SK-N-SH treated with all-trans-retinoic acid at 6 μM for 48 hours (cell line): ENCODE data around the gene TCERG1L.

Source experiments
- ATAC-seq: fragments of 200-7000 bp; cut with Tn5 transposase; 3 replicates; pipeline ENCODE4 v1.9.1; 2020; ENCODE audit warnings: mild to moderate bottlenecking, moderate library complexity
- ARNTL ChIP-seq: fragments of 450-650 bp; formaldehyde crosslinking; IDR thresholded peaks from 2 replicates; pipeline ENCODE4 v1.5.0; 2020; ENCODE audit warnings: low read depth, mild to moderate bottlenecking, moderate library complexity, borderline replicate concordance
- BACH2 ChIP-seq: fragments of 250-450 bp; sonication (Bioruptor Pico); IDR thresholded peaks from 2 replicates; pipeline ENCODE4 v1.9.0; 2021; ENCODE audit warnings: mild to moderate bottlenecking, borderline replicate concordance
- CREB5 ChIP-seq: fragments of 250-450 bp; sonication (Bioruptor Pico); IDR thresholded peaks from 2 replicates; pipeline ENCODE4 v1.5.1; 2020; ENCODE audit warnings: low read depth, mild to moderate bottlenecking, moderate library complexity
- CSDC2 ChIP-seq: fragments of 250-450 bp; sonication (Bioruptor Pico); IDR thresholded peaks from 2 replicates; pipeline ENCODE4 v1.5.0; 2020; ENCODE audit warnings: mild to moderate bottlenecking, moderate library complexity
- CSRNP3 ChIP-seq: fragments of 250-450 bp; sonication (Bioruptor Pico); IDR thresholded peaks from 2 replicates; pipeline ENCODE4 v1.5.1; 2021; ENCODE audit warnings: mild to moderate bottlenecking, moderate library complexity
- ESRRG ChIP-seq: fragments of 250-450 bp; sonication (Bioruptor Pico); IDR thresholded peaks from 2 replicates; pipeline ENCODE4 v1.6.1; 2021; ENCODE audit warnings: mild to moderate bottlenecking
- GLIS3 ChIP-seq: fragments of 250-450 bp; sonication (Bioruptor Pico); IDR thresholded peaks from 2 replicates; pipeline ENCODE4 v1.5.0; 2020; ENCODE audit warnings: mild to moderate bottlenecking, moderate library complexity
- ISL1 ChIP-seq: fragments of 250-450 bp; sonication (Bioruptor Pico); IDR thresholded peaks from 2 replicates; pipeline ENCODE4 v2.1.2; 2022; ENCODE audit warnings: mild to moderate bottlenecking, moderate library complexity
- OSR1 ChIP-seq: fragments of 250-450 bp; sonication (Bioruptor Pico); IDR thresholded peaks from 2 replicates; pipeline ENCODE4 v1.8.0; 2022; ENCODE audit warnings: moderate library complexity, mild to moderate bottlenecking, inconsistent platforms
- PATZ1 ChIP-seq: fragments of 250-450 bp; sonication (Bioruptor Pico); IDR thresholded peaks from 2 replicates; pipeline ENCODE4 v1.8.0; 2020; ENCODE audit warnings: mild to moderate bottlenecking, moderate library complexity, borderline replicate concordance
- RARB ChIP-seq: fragments of 250-450 bp; sonication (Bioruptor Pico); IDR thresholded peaks from 2 replicates; pipeline ENCODE4 v1.8.0; 2021; ENCODE audit warnings: mild to moderate bottlenecking, moderate library complexity
- SNAI2 ChIP-seq: fragments of 250-450 bp; sonication (Bioruptor Pico); IDR thresholded peaks from 2 replicates; pipeline ENCODE4 v1.5.0; 2020; ENCODE audit warnings: mild to moderate bottlenecking, moderate library complexity
- TCF4 ChIP-seq: fragments of 250-450 bp; sonication (Bioruptor Pico); IDR thresholded peaks from 2 replicates; pipeline ENCODE4 v1.8.0; 2021; ENCODE audit warnings: mild to moderate bottlenecking, moderate library complexity, borderline replicate concordance
- TOX ChIP-seq: fragments of 250-450 bp; sonication (Bioruptor Pico); IDR thresholded peaks from 2 replicates; pipeline ENCODE4 v1.8.0; 2021; ENCODE audit warnings: mild to moderate bottlenecking, moderate library complexity, borderline replicate concordance
- TSHZ2 ChIP-seq: fragments of 250-450 bp; sonication (Bioruptor Pico); IDR thresholded peaks from 2 replicates; pipeline ENCODE4 v1.5.0; 2020; ENCODE audit warnings: mild to moderate bottlenecking, moderate library complexity
- ZC3H10 ChIP-seq: fragments of 250-450 bp; sonication (Bioruptor Pico); IDR thresholded peaks from 2 replicates; pipeline ENCODE4 v1.5.1; 2021; ENCODE audit warnings: mild to moderate bottlenecking, moderate library complexity
- ZFP3 ChIP-seq: fragments of 250-450 bp; sonication (Bioruptor Pico); IDR thresholded peaks from 2 replicates; pipeline ENCODE4 v1.5.0; 2020; ENCODE audit warnings: mild to moderate bottlenecking, moderate library complexity
- ZFP30 ChIP-seq: fragments of 450-650 bp; formaldehyde crosslinking; IDR thresholded peaks from 2 replicates; pipeline ENCODE4 v1.5.0; 2022; ENCODE audit warnings: mild to moderate bottlenecking, moderate library complexity
- ZNF565 ChIP-seq: fragments of 450-650 bp; formaldehyde crosslinking; conservative IDR thresholded peaks from 2 replicates; pipeline ENCODE4 v1.5.0; 2020; ENCODE audit warnings: low read depth, mild to moderate bottlenecking, moderate library complexity
- ZNF70 ChIP-seq: fragments of 450-650 bp; formaldehyde crosslinking; IDR thresholded peaks from 2 replicates; pipeline ENCODE4 v1.5.0; 2020; ENCODE audit warnings: mild to moderate bottlenecking, moderate library complexity
- ZNF8 ChIP-seq: fragments of 450-650 bp; formaldehyde crosslinking; IDR thresholded peaks from 2 replicates; pipeline ENCODE4 v1.5.0; 2020; ENCODE audit warnings: mild to moderate bottlenecking, moderate library complexity

The TCERG1L gene

GRCh38 chr10:131259535-131259934, 52.0 kb downstream of the TCERG1L start:
- no peak for ATAC-seq
- TF ChIP-seq ZNF70: no peak
- no peak for TF ChIP-seq ESRRG (CRISPR knock-in tag)
- TF ChIP-seq ISL1: no peak
- TF ChIP-seq PATZ1: no peak
- TF ChIP-seq TSHZ2: no peak
- TF ChIP-seq BACH2 (CRISPR knock-in tag): no peak
- no peak for TF ChIP-seq ZNF565 (CRISPR knock-in tag)
- TF ChIP-seq RARB: no peak
- no peak for TF ChIP-seq CREB5 (CRISPR knock-in tag)
- no peak for TF ChIP-seq GLIS3
- TF ChIP-seq TOX (CRISPR knock-in tag): no peak
- TF ChIP-seq ZNF8 (CRISPR knock-in tag): no peak
- TF ChIP-seq OSR1: no peak
- no peak for TF ChIP-seq ZFP30 (CRISPR knock-in tag)
- no peak for TF ChIP-seq ZC3H10 (CRISPR knock-in tag)
- TF ChIP-seq SNAI2 (CRISPR knock-in tag): no peak

- no peak for TF ChIP-seq GLIS3
- TF ChIP-seq TOX (CRISPR knock-in tag): no peak
- TF ChIP-seq CSRNP3 (CRISPR knock-in tag): no peak
- ATAC-seq: no peak
Observed at GRCh38 chr10:131258256-131258655, 53.3 kb downstream of the TCERG1L start.

GRCh38 chr10:131257027-131257426, 54.5 kb downstream of the TCERG1L start:
- no peak for ATAC-seq
- TF ChIP-seq PATZ1 (no peak), ZFP3 (CRISPR knock-in tag) (no peak), OSR1 (no peak), ARNTL (CRISPR knock-in tag) (no peak), ZNF8 (CRISPR knock-in tag) (no peak), TCF4 (CRISPR knock-in tag) (no peak), BACH2 (CRISPR knock-in tag) (no peak), TOX (CRISPR knock-in tag) (no peak), CSDC2 (no peak)

- ATAC-seq: no peak
- TF ChIP-seq ESRRG (CRISPR knock-in tag) (no peak), TCF4 (CRISPR knock-in tag) (no peak), CSDC2 (no peak), ZFP3 (CRISPR knock-in tag) (no peak), OSR1 (no peak), ARNTL (CRISPR knock-in tag) (no peak), BACH2 (CRISPR knock-in tag) (no peak), TOX (CRISPR knock-in tag) (no peak), ZFP30 (CRISPR knock-in tag) (no peak), GLIS3 (no peak), SNAI2 (CRISPR knock-in tag) (no peak), CSRNP3 (CRISPR knock-in tag) (no peak), ISL1 (no peak), ZC3H10 (CRISPR knock-in tag) (no peak), TSHZ2 (no peak)
Observed at GRCh38 chr10:131254859-131255252, 56.7 kb downstream of the TCERG1L start.
